AG09319 (cell line): ENCODE results near the gene MEAF6.

Source experiments
- DNase-seq: peaks from one replicate; pipeline ENCODE4 v3.0.0-alpha.2; 2010; ENCODE audit warnings: low read depth; ENCODE audit errors: extremely low read depth
- TF ChIP-seq, protein P1 (sequence below): IDR thresholded peaks from 2 replicates; pipeline ENCODE4 v1.5.1; 2011; ENCODE audit warnings: low read depth, mild to moderate bottlenecking, inconsistent platforms, low read length, moderate library complexity

MEAF6 gene

DNA sequence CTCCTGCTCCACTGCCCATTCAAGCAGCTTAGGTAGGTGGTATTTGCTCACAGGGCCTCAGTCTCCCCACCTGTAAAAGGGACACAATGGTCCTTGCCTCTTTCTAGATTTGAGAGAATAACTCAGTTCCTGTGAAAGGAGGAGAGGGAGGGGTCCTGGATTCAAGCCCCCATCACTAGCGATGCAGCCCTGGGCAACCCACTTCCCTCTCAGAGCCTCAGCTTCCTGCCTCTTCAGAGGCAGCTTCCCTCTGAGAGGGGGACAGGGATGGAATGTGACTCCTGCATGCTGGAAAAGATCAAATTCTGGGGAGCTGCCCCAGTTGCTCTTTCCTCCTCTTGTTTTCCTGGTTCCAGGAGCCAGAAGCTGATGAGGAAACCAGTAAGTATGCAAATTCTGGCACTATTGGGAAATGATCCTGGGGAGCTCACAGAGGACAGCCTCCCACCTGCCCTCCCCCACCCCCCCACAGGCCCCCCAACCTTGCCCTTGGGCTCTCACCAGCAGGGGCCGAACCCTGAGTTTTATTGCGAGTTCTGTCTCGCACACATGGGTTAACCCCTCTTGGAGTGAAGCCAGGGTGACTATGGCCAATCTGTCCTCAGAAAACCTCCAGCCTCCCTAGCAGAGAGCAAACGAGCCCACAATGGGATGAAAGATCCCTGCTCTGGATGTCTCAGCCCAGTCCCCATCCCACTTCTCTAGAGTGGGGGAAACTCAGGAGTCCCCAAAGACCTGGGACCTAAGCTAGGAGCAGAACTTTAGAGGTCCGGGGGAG, 28.5 kb downstream of the MEAF6 start:
- TF ChIP-seq, protein P1, sequence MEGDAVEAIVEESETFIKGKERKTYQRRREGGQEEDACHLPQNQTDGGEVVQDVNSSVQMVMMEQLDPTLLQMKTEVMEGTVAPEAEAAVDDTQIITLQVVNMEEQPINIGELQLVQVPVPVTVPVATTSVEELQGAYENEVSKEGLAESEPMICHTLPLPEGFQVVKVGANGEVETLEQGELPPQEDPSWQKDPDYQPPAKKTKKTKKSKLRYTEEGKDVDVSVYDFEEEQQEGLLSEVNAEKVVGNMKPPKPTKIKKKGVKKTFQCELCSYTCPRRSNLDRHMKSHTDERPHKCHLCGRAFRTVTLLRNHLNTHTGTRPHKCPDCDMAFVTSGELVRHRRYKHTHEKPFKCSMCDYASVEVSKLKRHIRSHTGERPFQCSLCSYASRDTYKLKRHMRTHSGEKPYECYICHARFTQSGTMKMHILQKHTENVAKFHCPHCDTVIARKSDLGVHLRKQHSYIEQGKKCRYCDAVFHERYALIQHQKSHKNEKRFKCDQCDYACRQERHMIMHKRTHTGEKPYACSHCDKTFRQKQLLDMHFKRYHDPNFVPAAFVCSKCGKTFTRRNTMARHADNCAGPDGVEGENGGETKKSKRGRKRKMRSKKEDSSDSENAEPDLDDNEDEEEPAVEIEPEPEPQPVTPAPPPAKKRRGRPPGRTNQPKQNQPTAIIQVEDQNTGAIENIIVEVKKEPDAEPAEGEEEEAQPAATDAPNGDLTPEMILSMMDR, result no peak
- no peak for DNase-seq

DNA sequence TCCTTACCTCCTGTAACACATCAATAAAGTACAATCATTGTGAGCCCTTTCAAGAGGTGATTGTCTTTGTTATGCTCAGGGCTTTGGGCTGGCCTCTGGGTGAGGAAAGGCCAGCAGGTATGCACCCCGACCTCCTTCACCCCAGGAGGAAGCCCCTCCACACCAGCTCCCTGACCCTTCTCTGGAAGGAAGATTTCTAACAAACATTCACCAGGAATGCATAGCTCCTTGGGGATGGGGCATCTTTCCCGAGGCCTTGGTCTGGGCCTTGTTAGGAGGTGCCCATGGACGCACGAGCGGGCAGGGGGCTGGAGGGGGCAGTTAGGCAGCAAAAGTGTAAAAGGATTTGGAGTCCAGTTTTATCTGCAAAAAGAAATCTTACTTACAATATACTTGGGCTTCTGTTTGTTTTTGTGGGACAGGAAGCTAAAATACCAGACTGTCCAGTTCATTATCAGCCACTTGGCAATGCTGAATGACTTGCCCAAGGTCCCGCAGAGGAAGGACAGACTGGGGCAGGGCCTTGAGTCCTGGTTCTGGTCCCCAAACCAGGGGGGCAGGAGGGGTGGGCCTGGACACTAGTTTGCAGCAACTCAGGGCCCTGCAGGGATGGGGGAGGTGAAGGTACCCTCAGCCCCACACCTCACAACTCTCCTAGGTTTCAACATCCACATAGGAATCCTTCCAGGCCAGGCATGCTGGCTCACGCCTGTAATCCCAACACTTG, 30.1 kb downstream of the MEAF6 start:
- no peak for DNase-seq
- TF ChIP-seq, protein P1, result no peak

DNA sequence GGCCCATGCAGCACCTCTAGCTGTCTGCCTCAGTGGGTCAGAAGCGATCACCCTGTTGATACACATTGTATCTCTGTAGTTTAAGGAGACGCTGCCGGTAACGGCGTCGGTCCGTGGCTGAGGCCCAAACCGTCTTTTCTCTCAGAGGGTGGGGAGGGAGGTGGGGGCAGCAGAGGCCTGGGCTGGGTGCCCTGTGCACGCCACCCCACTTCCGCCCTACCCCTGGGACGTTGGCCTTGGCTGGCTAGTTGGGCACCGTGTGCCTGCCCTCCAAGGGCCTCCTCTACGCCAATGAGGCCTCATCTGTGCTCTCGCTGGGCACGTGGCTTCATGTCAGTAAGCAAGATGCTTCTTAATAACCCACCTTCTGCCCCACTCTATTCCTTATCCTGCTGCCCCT, 30.8 kb downstream of the MEAF6 start:
- DNase-seq, result no peak
- TF ChIP-seq, protein P1, result no peak

DNA sequence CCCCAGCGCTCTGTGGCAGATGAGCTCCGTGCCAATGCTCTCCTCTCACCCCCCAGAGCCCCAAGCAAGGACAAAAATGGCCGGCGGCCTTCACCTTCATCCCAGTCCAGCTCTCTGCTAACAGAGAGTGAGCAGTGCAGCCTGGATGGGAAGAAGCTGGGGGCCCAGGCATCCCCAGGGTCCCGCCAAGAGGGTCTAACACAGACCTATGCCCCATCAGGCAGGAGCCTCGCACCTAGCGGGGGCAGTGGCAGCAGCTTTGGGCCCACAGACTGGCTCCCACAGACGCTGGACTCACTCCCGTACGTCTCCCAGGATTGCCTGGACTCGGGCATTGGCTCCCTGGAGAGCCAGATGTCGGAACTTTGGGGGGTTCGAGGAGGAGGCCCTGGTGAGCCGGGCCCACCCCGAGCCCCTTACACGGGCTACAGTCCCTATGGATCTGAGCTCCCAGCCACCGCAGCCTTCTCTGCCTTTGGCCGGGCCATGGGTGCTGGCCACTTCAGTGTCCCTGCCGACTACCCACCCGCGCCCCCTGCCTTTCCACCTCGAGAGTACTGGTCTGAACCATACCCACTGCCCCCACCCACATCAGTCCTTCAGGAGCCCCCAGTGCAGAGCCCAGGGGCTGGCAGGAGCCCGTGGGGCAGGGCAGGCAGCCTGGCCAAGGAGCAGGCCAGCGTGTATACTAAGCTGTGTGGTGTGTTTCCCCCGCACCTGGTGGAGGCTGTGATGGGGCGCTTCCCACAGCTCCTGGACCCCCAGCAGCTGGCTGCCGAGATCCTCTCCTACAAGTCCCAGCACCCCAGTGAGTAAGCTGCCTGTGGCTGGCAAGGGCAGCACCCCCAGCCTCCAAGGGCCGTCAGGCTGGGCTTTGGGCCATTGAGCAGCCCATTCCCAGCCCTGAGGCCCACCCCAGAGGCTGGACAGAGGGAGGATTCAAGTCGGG, 31.5 kb downstream of the MEAF6 start:
- TF ChIP-seq, protein P1, result no peak
- DNase-seq, result no peak

DNA sequence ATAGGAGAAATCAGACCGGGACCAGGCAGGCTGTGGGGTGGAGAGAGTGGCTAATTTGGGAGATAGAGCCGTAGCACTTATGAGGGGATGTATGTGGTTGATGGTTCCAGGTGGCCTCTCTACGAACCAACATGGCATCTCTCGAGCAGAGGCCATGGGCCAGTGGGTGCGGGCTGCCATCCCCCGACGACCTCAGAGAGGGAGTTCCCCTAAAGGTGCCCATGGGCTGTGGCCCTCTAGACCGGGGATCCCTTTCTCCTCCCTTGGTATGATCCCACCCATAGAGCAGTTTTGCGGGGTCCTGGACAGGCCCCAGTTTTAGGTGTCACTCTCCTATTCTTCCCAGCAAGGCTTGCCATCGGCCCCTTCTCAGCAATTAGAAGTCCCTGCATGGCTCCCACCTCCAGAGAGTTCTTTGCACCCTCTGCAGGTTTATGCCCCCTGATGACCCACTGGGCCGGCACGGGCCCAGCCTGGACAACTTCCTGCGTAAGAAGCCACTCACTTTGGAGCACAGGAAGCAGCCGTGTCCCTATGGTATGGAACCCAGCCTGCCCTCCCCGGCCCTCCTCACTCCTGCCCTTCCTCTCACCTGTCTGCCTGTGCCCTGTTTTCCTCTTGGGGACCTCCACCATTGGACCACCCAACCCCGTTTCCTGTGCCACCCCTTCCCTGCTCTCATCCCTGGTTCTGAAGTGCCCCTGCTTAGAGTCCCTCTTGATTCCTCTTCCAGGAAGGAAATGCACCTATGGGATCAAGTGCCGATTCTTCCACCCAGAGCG, 32.4 kb downstream of the MEAF6 start:
- DNase-seq, result no peak
- TF ChIP-seq, protein P1, result no peak

DNA sequence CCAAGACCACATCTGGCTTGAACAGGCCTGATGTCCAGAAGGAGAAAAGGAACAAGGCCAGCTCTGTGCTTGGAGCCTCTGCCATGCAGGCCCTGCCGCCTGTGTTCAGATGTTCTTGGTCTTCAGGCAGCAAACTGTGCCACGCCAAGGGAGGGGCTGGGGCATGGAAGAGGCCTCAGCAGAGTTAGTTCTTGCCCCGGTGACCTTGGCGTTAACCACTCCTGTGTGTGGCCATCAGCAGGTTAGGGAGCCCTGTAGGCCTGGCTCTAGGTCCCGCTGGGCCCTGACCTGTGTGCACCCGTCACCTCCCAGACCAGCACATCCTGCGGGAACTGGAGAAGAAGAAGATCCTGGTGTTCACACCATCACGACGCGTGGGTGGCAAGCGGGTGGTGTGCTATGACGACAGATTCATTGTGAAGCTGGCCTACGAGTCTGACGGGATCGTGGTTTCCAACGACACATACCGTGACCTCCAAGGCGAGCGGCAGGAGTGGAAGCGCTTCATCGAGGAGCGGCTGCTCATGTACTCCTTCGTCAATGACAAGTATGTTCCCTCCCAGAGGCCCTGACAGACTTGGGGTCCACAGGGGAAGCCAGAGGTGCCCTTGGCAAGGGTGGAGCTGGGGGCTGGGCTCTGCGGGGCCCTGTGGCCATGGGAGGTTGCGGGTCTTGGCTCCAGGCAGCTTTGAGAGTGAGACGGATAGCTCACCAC, 33.1 kb downstream of the MEAF6 start:
- TF ChIP-seq, protein P1, result no peak
- DNase-seq, result no peak
